ENCODE results near the gene POLG2.

- TF ChIP-seq CTCF (IDR thresholded peaks at IDR 0.05) (no peak), POLR2A (IDR thresholded peaks at IDR 0.05) (no peak)
These were observed 40.1 kb upstream of the POLG2 start for GRCh38 chr17:64536913-64537312.
